Smooth muscle cell (in vitro differentiated cells): ENCODE data around the gene CADPS2. TPM values are rescaled to one million over a fixed set of nuclear protein-coding genes. Genes with fewer than 3 reads are reported as not detected.

Experiments
- DNase-seq: peaks from one replicate; lab custom pipeline; 2025; ENCODE audit not compliant: unreplicated experiment; lab: John Stamatoyannopoulos, UW
- H2AFZ ChIP-seq: fragments of 200-600 bp; sonication (generic); 2 replicates; pipeline ENCODE4 v1.6.0; 2016; ENCODE audit warnings: antibody characterized with exemption, low read depth, mild to moderate bottlenecking
- H3F3A ChIP-seq: fragments of 200-600 bp; sonication (generic); 2 replicates; pipeline ENCODE4 v1.6.0; 2017; ENCODE audit warnings: antibody characterized with exemption, low read depth
- H3K27ac ChIP-seq: fragments of 200-600 bp; sonication (generic); 2 replicates; pipeline ENCODE4 v1.5.1; 2016; ENCODE audit warnings: low read depth, mild to moderate bottlenecking
- H3K27me3 ChIP-seq: fragments of 200-600 bp; sonication (generic); 2 replicates; pipeline ENCODE4 v1.6.1; 2016; ENCODE audit warnings: low read depth, mild to moderate bottlenecking
- H3K36me3 ChIP-seq: fragments of 200-600 bp; sonication (generic); 2 replicates; pipeline ENCODE4 v1.5.1; 2016; ENCODE audit warnings: low read depth
- H3K4me1 ChIP-seq: fragments of 200-600 bp; sonication (generic); 2 replicates; pipeline ENCODE4 v1.5.1; 2016; ENCODE audit warnings: low read depth
- H3K4me2 ChIP-seq: fragments of 200-600 bp; sonication (generic); 2 replicates; pipeline ENCODE4 v1.6.0; 2016; ENCODE audit warnings: mild to moderate bottlenecking
- H3K4me3 ChIP-seq: fragments of 200-600 bp; sonication (generic); 2 replicates; pipeline ENCODE4 v1.5.1; 2016; ENCODE audit warnings: mild to moderate bottlenecking
- H3K79me2 ChIP-seq: fragments of 200-600 bp; sonication (generic); 2 replicates; pipeline ENCODE4 v1.6.0; 2016; ENCODE audit warnings: low read depth, mild to moderate bottlenecking
- H3K9ac ChIP-seq: fragments of 200-600 bp; sonication (generic); 2 replicates; pipeline ENCODE4 v1.6.0; 2016; ENCODE audit warnings: low read depth
- H3K9me3 ChIP-seq: fragments of 200-600 bp; sonication (generic); replicated peaks from 2 replicates; pipeline ENCODE4 v1.5.1; 2016; ENCODE audit warnings: low read depth
- H4K20me1 ChIP-seq: fragments of 200-600 bp; sonication (generic); 2 replicates; pipeline ENCODE4 v1.6.0; 2016; ENCODE audit warnings: low read depth
- WGBS: methylation state at CpG from one replicate; pipeline ENCODE4 v1.1.7; 2016; ENCODE audit warnings: low lambda C conversion rate; 5-methylcytosine and 5-hydroxymethylcytosine counted together
- polyA plus RNA-seq: library from polyadenylated mRNA; unstranded; fragments of >200 nt; fragmentation: Nextera tagmentation; extraction: Ambion mirVana; gene quantifications from 2 replicates; pipeline ENCODE4 v1.2.1, GENCODE V29; 2016
- total RNA-seq: library from RNA; depleted of rRNA; stranded (reverse); fragments of >200 nt; gene quantifications from 2 replicates; pipeline ENCODE4 v1.2.3, GENCODE V29; 2014
- TF ChIP-seq, protein P1 (sequence below): fragments of 200-600 bp; sonication (generic); IDR thresholded peaks from 2 replicates; pipeline ENCODE4 v1.5.1; 2017; ENCODE audit warnings: borderline replicate concordance, mild to moderate bottlenecking, antibody characterized with exemption; ENCODE audit not compliant: insufficient read depth, poor library complexity, severe bottlenecking

CADPS2 gene
- total and polyA plus RNA-seq, 2 experiments from 2014 or later = 8.5 to 15.6 TPM

DNA sequence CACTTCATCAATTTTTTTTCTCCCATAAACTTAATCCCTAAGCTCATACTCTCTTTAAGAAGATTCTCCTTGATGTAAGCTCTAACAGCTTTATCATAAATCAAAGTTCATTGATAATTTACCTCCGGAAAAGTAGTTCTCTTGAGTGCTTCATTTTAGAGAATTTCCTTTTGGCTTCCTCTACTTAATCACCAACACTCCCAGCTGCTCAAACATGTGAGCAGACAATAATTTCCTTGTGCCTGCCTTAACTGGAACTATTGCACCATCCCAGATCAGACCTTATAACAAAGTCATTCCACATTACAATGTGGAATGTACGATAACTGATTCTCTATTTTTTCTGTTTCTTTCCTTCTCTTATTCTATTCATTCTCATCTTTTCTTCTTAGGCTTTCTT lies 587.6 kb downstream of the CADPS2 start:
- H3K4me3 ChIP-seq = no peak overlapping the region
- H3K27ac ChIP-seq = no peak overlapping the region
- H3K4me1 ChIP-seq = peaks cover 11% of the 10 kb centered on the region
- H4K20me1 ChIP-seq = no peaks in the 10 kb centered on the region
- no peaks in the 10 kb centered on the region for H3K36me3 ChIP-seq
- WGBS = 83% methylated on average over 2 of the region's 2 CpGs
- H3K4me2 ChIP-seq = no peak overlapping the region
- H3K9ac ChIP-seq = no peak overlapping the region
- no peaks in the 10 kb centered on the region for H3K79me2 ChIP-seq
- no peaks in the 10 kb centered on the region for H3F3A ChIP-seq
- TF ChIP-seq, protein P1, sequence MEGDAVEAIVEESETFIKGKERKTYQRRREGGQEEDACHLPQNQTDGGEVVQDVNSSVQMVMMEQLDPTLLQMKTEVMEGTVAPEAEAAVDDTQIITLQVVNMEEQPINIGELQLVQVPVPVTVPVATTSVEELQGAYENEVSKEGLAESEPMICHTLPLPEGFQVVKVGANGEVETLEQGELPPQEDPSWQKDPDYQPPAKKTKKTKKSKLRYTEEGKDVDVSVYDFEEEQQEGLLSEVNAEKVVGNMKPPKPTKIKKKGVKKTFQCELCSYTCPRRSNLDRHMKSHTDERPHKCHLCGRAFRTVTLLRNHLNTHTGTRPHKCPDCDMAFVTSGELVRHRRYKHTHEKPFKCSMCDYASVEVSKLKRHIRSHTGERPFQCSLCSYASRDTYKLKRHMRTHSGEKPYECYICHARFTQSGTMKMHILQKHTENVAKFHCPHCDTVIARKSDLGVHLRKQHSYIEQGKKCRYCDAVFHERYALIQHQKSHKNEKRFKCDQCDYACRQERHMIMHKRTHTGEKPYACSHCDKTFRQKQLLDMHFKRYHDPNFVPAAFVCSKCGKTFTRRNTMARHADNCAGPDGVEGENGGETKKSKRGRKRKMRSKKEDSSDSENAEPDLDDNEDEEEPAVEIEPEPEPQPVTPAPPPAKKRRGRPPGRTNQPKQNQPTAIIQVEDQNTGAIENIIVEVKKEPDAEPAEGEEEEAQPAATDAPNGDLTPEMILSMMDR = no peak
- H3K27me3 ChIP-seq = peaks cover 90% of the 10 kb centered on the region
- no peak overlapping the region for H2AFZ ChIP-seq
- H3K9me3 ChIP-seq = no peaks in the 10 kb centered on the region
- DNase-seq = no peak

DNA sequence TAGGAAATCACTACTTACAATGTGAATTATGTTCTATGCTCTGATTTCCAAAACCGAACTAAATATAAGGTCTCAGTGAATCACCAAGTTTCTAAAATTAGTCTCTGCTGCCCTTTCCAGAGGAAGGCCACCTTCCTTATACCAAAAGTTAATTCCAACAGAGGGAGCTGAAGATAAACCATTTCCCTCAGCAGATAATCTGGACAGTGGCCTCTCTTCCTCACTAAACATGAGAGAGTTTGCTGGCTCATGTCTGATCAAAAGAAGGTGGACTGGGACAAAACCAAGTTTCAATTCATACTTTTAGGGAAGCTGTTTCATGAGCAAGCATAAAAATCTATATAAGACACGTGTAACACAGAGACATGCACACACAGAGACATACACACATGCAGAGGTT lies 588.1 kb downstream of the CADPS2 start:
- no peaks in the 10 kb centered on the region for H3K36me3 ChIP-seq
- TF ChIP-seq, protein P1 = no peak
- no peak overlapping the region for H3K9ac ChIP-seq
- H3K27ac ChIP-seq = no peak overlapping the region
- no peak overlapping the region for H3K4me3 ChIP-seq
- no peaks in the 10 kb centered on the region for H4K20me1 ChIP-seq
- H3K27me3 ChIP-seq = peaks cover 85% of the 10 kb centered on the region
- H3F3A ChIP-seq = no peaks in the 10 kb centered on the region
- DNase-seq = no peak
- no peaks in the 10 kb centered on the region for H3K79me2 ChIP-seq
- 58% methylated on average over 2 of the region's 2 CpGs for WGBS
- no peak overlapping the region for H2AFZ ChIP-seq
- peaks cover 11% of the 10 kb centered on the region for H3K4me1 ChIP-seq
- H3K4me2 ChIP-seq = no peak overlapping the region
- no peaks in the 10 kb centered on the region for H3K9me3 ChIP-seq

DNA sequence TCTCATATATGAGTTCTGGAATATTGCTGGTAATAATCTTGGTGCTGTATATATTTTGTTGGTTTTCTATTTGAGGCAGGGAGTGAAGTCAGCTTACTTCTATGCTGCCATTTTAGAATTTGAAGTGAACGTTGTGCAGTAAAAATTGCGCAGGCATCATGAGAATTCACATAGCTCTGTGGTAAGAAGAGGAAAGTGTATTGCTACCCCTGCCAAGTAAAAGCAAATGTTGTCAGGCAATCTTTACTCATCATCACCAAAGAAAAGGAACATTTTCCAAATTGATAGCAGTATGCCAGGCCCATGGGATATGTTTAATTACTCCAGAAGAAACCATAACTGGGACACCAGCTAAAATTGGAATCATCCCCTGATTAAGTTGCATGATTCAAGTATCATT lies 595.1 kb downstream of the CADPS2 start:
- Histone ChIP-seq H3K9me3 (peaks cover 4% of the 10 kb centered on the region), H3F3A (no peaks in the 10 kb centered on the region), H3K4me1 (no peaks in the 10 kb centered on the region), H3K9ac (no peak overlapping the region), H3K4me3 (no peak overlapping the region), H3K27ac (no peak overlapping the region), H4K20me1 (no peaks in the 10 kb centered on the region), H2AFZ (no peak overlapping the region), H3K27me3 (peaks cover 16% of the 10 kb centered on the region), H3K79me2 (no peaks in the 10 kb centered on the region), H3K36me3 (no peaks in the 10 kb centered on the region), H3K4me2 (no peak overlapping the region)
- WGBS = 94% methylated on average over 2 of the region's 2 CpGs
- DNase-seq = no peak
- TF ChIP-seq, protein P1 = no peak

DNA sequence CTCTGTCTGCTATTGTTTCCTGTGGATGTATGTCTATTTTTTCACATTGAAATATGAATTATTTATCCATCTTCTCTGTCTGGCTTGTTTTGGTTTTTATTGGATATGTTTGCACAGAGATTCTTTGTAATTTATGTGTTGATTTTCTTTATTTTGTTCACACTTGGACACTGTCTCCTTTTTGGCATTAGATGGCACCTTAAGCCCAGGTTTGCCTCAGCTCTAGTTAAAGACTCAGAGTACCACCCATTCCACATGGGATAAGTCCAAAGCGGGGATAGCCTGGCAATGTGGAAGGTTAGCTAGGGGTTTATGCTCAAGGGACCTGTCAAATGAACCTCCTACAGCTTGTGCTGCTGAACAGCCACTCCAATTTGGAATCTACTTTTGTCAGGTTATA lies 595.8 kb downstream of the CADPS2 start:
- H3K4me1 ChIP-seq = no peaks in the 10 kb centered on the region
- H3K27me3 ChIP-seq = peaks cover 9% of the 10 kb centered on the region
- no peak overlapping the region for H3K4me2 ChIP-seq
- H2AFZ ChIP-seq = no peak overlapping the region
- no peaks in the 10 kb centered on the region for H3K79me2 ChIP-seq
- H3K9me3 ChIP-seq = peaks cover 4% of the 10 kb centered on the region
- 100% methylated on average over 1 of the region's 1 CpG for WGBS
- DNase-seq = no peak
- H3K9ac ChIP-seq = no peak overlapping the region
- H3K4me3 ChIP-seq = no peak overlapping the region
- TF ChIP-seq, protein P1 = no peak
- no peak overlapping the region for H3K27ac ChIP-seq
- H3F3A ChIP-seq = no peaks in the 10 kb centered on the region
- no peaks in the 10 kb centered on the region for H3K36me3 ChIP-seq
- H4K20me1 ChIP-seq = no peaks in the 10 kb centered on the region
